Measurements from ENCODE around the gene CD82.

Gene CD82

DNA sequence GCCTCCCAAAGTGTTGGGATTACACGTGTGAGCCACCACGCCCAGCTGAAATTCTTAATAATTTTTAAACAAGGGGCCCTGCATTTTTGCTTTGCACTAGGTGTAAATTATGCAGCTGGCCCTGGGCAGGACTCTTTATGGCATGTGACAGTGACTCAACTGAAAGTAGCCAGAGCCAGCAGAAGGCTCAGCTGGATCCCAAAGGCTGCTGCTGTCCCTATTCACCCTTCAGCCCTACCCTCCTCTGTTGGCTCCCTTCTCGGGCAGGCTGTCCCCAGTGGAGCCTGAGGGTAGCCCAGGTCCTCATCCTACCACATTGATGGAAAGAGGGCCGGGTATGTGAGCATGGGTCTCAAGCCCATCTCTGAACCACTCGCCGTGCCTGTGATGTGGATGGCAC is 45.6 kb downstream of the CD82 start:
- H3K9me3 Mint-ChIP-seq: no peaks in the 10 kb centered on the region
- no peak overlapping the region for H3K27ac Mint-ChIP-seq
- H3K4me3 Mint-ChIP-seq: no peak overlapping the region
- intact Hi-C loops (cut with micrococcal nuclease): loop anchor here (5.0 kb wide), 1 partner anchor 34 kb away; no protein-coding TSS in a partner anchor
- H3K36me3 Mint-ChIP-seq (ENCODE audit: low read depth): peaks cover 4% of the 10 kb centered on the region
- peaks cover 27% of the 10 kb centered on the region for H3K4me1 Mint-ChIP-seq (ENCODE audit: low read depth)
- no peaks in the 10 kb centered on the region for H3K27me3 Mint-ChIP-seq

DNA sequence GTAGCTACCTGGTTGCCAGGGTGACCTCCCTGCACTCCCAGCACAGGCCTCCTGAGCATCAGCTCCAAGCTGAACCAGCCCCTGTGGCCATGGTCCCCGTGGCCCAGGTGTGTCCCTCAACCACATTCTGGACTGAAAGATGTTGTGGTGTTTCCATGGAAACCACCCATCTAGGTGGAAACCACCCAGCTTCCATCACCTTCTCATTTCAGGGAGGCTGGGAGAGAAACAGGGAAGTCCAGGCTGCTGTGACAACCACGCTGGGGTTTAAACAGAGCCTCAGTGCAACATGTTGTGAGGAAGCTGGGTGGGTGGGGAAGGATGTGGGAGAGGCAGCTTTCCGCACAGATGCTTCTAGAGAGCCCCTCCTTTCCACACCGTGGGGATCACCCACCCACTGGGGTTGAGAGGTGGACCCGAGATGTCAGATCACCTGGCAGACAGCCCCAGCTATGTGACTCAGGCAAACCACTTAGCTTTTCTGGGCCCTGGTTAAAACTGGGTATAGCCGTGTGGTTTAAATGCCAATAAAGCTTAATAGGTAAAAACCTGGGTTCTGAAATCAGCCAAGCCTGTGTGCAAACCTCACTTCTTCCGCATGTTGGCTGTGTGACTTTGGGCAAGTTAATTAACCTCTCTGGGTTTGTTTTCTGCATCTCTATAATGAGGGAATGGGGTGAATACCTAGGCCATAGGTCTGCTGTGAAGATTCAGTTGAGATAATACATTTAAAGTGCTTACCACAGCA is 46.4 kb downstream of the CD82 start:
- Mint-ChIP-seq H3K27ac (no peak overlapping the region), H3K9me3 (no peaks in the 10 kb centered on the region), H3K4me1 (ENCODE audit: low read depth) (peaks cover 27% of the 10 kb centered on the region), H3K36me3 (ENCODE audit: low read depth) (peaks cover 6% of the 10 kb centered on the region), H3K4me3 (no peak overlapping the region), H3K27me3 (no peaks in the 10 kb centered on the region)
- intact Hi-C loops (cut with micrococcal nuclease): loop anchor here (5.0 kb wide), 1 partner anchor 35 kb away; no protein-coding TSS in a partner anchor

DNA sequence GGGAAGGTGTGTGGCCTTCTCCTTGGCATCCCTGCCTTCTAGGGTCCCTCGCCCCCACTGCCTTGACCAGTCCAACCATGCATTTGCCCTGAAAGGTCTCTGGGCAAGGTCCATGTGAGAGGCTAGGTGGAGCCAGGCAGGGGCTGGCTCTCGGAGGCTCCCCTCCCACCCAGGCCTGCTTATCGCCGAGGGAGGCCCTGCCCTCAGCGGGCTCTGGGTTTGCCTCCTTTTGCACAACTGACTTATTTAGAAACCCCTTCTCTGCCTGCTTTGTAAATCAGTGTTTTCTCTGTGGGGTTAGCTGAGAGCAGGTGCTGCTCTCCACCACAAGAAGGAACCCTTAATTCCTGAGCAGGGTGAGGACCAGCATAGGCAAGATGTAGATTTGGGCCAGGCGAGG is 47.7 kb downstream of the CD82 start:
- H3K36me3 Mint-ChIP-seq (ENCODE audit: low read depth): peaks cover 11% of the 10 kb centered on the region
- H3K27ac Mint-ChIP-seq: no peak overlapping the region
- H3K27me3 Mint-ChIP-seq: peaks cover 1% of the 10 kb centered on the region
- peaks cover 27% of the 10 kb centered on the region for H3K4me1 Mint-ChIP-seq (ENCODE audit: low read depth)
- H3K9me3 Mint-ChIP-seq: no peaks in the 10 kb centered on the region
- H3K4me3 Mint-ChIP-seq: no peak overlapping the region
- intact Hi-C loops (cut with micrococcal nuclease): loop anchor here (5.0 kb wide), 1 partner anchor 36 kb away; no protein-coding TSS in a partner anchor

DNA sequence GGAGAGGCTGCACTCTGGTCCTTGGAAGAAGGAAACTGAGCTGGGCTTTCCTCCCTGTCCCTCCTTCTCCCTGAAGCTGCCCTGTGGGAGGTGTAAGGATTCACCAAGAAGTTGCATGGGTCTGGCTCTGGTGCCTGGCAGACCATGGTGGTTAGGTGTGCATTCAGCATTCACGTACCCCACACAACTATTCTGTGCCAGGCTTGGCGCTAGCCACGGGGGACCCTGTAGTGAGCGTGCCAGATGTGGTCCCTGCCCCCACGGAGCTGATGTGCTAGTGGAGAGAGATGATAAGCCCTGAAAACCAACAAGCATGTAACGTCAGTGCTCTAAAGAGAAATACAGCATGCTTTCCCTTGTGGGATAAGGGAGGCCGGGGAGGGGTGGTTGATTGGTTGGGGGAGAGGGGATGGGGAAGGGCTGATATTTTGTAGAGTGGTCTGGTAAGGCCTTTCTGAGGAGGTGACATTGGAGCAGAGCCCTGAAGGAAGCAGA is 48.9 kb downstream of the CD82 start:
- peaks cover 1% of the 10 kb centered on the region for H3K27me3 Mint-ChIP-seq
- peaks cover 22% of the 10 kb centered on the region for H3K36me3 Mint-ChIP-seq (ENCODE audit: low read depth)
- H3K4me3 Mint-ChIP-seq: no peak overlapping the region
- H3K9me3 Mint-ChIP-seq: no peaks in the 10 kb centered on the region
- H3K4me1 Mint-ChIP-seq (ENCODE audit: low read depth): peaks cover 17% of the 10 kb centered on the region
- intact Hi-C loops (cut with micrococcal nuclease): loop anchor here (5.0 kb wide), 1 partner anchor 37 kb away; no protein-coding TSS in a partner anchor
- H3K27ac Mint-ChIP-seq: no peak overlapping the region

DNA sequence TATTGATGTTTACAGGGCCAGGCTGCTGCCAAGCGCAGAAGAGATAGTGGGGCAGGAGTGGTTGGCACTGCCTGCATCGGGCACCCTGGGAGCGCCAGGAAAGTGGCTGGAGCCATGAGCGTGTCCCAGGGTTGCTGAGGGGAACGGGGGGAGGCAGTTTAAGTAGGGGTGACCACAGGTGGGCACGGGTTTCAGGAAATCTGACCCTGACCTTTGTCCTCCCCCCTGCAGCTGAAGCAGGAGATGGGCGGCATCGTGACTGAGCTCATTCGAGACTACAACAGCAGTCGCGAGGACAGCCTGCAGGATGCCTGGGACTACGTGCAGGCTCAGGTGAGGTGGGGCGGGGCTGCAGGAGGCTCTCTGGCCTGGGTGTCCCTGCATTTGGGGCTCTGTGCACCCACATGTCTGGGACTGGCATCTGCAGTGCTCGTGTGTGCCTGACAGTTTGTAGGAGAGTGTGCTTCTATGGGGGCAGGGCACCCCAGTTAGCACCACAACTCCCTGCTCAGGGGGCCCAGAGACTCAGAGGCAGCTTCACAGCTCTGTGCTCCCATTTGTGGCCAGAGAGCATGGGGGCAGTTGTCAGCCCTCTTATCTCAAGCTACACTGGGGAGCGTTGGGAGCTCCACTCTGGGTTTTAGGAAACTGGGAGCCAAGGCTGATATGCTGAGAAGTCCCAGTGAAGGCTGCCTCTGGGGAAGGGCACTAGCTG is 49.7 kb downstream of the CD82 start:
- peaks cover 9% of the 10 kb centered on the region for H3K4me1 Mint-ChIP-seq (ENCODE audit: low read depth)
- intact Hi-C loops (cut with micrococcal nuclease): loop anchor here (5.0 kb wide), 1 partner anchor 328 kb away; no protein-coding TSS in a partner anchor
- H3K9me3 Mint-ChIP-seq: no peaks in the 10 kb centered on the region
- no peak overlapping the region for H3K27ac Mint-ChIP-seq
- H3K4me3 Mint-ChIP-seq: no peak overlapping the region
- H3K27me3 Mint-ChIP-seq: peaks cover 1% of the 10 kb centered on the region
- H3K36me3 Mint-ChIP-seq (ENCODE audit: low read depth): peaks cover 22% of the 10 kb centered on the region

DNA sequence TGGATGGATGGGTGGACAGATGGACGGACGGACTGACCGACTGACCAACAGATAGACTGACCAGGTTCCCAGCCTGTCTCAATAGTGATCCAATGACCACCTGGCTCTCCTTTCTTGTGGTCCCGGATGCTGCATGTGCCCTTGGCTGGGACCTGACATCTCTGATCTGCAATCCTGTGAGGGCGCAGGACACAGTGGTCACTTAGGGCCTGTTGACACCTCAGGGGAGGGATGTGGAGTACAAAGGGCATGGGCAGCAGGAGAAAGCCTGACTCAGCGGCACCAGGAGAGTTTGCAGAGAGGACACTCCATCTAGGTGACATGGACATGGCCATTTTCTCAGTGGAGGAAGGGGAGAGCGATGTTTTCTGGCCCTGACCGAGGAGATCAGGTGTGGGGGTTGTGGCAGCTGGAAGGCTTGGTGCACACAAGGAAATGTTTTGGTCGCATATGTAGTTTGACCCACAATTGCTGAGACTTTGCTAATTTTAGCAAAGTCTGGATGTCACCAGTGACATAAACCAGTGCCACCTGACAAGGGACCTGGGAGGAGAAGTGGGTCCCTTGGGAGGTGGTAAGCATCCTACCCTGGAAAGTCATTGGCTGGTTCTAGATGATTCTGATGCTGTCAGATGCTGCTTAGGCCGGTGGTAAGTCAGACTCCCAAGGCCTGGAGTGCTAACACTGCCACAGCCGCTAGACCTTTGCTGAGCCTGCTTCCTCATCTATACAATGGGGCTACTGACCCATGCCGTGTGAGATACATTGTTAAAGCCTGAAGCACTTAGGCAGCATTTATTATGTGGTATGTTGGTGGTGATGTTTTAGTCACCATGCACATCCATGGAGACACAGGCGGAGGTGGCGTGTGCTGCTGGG is 50.7 kb downstream of the CD82 start:
- H3K27ac Mint-ChIP-seq: no peak overlapping the region
- peaks cover 3% of the 10 kb centered on the region for H3K27me3 Mint-ChIP-seq
- peaks cover 22% of the 10 kb centered on the region for H3K36me3 Mint-ChIP-seq (ENCODE audit: low read depth)
- no peaks in the 10 kb centered on the region for H3K9me3 Mint-ChIP-seq
- no peak overlapping the region for H3K4me3 Mint-ChIP-seq
- H3K4me1 Mint-ChIP-seq (ENCODE audit: low read depth): peaks cover 7% of the 10 kb centered on the region
- intact Hi-C loops (cut with micrococcal nuclease): loop anchor here (1.0 to 5.0 kb wide), 2 partner anchors 60 to 329 kb away; no protein-coding TSS in a partner anchor

DNA sequence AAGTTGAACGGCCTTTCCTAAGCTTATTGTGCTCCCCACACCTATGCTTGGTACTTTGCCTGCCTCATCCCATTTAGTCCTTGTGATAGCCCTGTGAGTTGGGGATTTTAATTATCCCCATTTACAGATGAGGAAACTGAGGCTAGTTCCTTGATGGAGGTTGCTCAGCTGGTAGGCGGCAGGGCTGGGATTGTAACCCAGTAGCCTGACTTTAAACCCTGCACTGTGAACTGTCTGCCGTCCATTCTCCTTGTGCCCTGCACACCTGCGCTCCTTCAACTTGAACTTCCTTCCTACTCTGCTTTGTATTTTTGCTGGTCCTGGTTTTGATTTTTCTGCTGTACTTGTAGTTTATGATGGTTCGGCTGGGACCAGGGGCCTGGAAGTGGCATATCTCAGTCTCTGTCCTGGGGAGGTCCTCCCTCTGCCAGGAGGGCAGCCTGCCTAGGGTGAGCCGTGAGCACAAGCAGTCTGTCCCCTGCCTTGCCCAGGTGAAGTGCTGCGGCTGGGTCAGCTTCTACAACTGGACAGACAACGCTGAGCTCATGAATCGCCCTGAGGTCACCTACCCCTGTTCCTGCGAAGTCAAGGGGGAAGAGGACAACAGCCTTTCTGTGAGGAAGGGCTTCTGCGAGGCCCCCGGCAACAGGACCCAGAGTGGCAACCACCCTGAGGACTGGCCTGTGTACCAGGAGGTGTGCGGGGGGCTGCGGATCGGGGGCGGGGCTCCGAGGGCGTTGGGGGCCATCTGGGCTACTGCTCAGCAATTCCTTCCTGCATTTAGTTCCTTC is 52.4 kb downstream of the CD82 start:
- Mint-ChIP-seq H3K27ac (no peak overlapping the region), H3K27me3 (peaks cover 7% of the 10 kb centered on the region), H3K4me3 (no peak overlapping the region), H3K9me3 (no peaks in the 10 kb centered on the region), H3K36me3 (ENCODE audit: low read depth) (peaks cover 22% of the 10 kb centered on the region), H3K4me1 (ENCODE audit: low read depth) (peaks cover 8% of the 10 kb centered on the region)
- intact Hi-C loops (cut with micrococcal nuclease): loop anchor here (5.0 kb wide), 1 partner anchor 331 kb away; no protein-coding TSS in a partner anchor

DNA sequence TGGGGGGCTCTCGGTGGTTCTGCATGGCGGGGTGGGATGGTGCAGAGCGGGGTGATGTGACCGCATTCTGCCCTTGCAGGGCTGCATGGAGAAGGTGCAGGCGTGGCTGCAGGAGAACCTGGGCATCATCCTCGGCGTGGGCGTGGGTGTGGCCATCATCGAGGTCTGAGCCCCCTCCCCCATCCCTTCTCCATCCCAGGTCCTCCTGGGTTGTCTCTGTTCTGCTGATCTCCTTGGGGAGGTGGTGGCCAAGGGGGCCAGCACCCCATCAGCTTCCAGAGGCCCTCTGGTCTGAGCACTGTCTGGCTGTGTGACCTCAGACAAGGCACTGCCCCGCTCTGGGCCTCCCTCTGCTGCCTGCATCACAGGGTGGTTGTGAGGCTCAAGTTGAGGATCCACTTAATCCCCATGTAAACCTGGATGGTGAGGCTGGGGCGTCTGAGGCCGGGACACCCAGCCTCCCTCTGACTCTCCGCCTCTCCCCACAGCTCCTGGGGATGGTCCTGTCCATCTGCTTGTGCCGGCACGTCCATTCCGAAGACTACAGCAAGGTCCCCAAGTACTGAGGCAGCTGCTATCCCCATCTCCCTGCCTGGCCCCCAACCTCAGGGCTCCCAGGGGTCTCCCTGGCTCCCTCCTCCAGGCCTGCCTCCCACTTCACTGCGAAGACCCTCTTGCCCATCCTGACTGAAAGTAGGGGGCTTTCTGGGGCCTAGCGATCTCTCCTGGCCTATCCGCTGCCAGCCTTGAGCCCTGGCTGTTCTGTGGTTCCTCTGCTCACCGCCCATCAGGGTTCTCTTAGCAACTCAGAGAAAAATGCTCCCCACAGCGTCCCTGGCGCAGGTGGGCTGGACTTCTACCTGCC is 53.3 kb downstream of the CD82 start:
- H3K27ac Mint-ChIP-seq: no peak overlapping the region
- H3K36me3 Mint-ChIP-seq (ENCODE audit: low read depth): peaks cover 22% of the 10 kb centered on the region
- H3K9me3 Mint-ChIP-seq: no peaks in the 10 kb centered on the region
- no peak overlapping the region for H3K4me3 Mint-ChIP-seq
- intact Hi-C loops (cut with micrococcal nuclease): loop anchor here (5.0 kb wide), 1 partner anchor 331 kb away; no protein-coding TSS in a partner anchor
- peaks cover 11% of the 10 kb centered on the region for H3K27me3 Mint-ChIP-seq
- peaks cover 17% of the 10 kb centered on the region for H3K4me1 Mint-ChIP-seq (ENCODE audit: low read depth)

DNA sequence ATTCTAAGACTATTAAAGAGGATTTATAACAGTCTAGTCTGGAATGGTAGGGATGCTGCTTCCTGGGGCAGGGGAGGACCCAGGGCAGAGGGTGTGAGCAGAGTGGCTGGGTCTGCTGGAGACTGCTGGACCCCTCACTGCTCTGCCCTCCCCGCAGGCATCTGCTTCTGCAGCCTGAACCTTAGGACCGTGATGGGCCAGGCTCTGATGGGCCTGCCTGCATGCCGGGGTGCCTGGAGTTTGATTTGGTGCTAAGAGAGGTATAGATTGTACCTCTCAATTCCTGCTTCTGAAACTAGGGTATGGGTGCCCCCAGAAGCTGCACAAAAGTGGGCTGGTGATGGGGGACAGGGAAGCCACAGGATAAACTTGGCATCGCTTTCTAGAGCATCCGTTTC is 54.9 kb downstream of the CD82 start:
- H3K4me1 Mint-ChIP-seq (ENCODE audit: low read depth): peaks cover 19% of the 10 kb centered on the region

DNA sequence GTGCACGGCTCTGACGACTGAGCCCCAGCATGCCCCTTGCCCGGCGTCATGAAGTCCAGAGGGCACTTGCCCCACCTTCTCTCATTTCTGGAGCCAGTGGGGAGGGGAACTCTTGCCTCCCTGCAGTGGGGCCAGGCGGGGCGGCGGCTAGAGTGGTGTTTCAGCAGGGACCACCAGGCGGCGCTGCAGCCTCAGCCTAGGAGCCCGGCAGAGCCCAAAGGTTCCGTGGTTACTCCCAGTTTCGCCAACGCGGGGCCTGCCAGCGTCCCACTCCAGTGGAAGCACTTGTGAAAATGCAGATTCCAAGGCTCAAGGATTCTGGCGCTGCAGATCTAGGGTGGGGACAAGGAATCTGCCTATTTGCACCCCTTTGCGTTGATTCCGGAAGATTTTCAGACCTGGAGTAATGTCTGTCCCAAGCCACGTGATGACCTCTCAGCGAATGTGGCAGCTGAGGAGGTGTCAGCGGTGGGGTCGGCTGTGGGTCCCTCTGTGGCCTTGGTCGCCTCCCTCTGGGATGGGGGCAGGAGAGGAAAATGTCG is 55.7 kb downstream of the CD82 start:
- no peak overlapping the region for H3K4me3 Mint-ChIP-seq
- H3K9me3 Mint-ChIP-seq: no peaks in the 10 kb centered on the region
- no peak overlapping the region for H3K27ac Mint-ChIP-seq
- intact Hi-C loops (cut with micrococcal nuclease): loop anchor here (1.0 kb wide), 2 partner anchors 154 to 290 kb away; no protein-coding TSS in a partner anchor
- H3K36me3 Mint-ChIP-seq (ENCODE audit: low read depth): peaks cover 17% of the 10 kb centered on the region
- peaks cover 28% of the 10 kb centered on the region for H3K4me1 Mint-ChIP-seq (ENCODE audit: low read depth)
- H3K27me3 Mint-ChIP-seq: peaks cover 19% of the 10 kb centered on the region

More for the DNA sequence above, 54.9 kb downstream of the CD82 start:
- intact Hi-C loops (cut with micrococcal nuclease): no loop called here
- Mint-ChIP-seq H3K27ac (no peak overlapping the region), H3K9me3 (no peaks in the 10 kb centered on the region), H3K27me3 (peaks cover 15% of the 10 kb centered on the region), H3K36me3 (ENCODE audit: low read depth) (peaks cover 22% of the 10 kb centered on the region), H3K4me3 (no peak overlapping the region)

DNA sequence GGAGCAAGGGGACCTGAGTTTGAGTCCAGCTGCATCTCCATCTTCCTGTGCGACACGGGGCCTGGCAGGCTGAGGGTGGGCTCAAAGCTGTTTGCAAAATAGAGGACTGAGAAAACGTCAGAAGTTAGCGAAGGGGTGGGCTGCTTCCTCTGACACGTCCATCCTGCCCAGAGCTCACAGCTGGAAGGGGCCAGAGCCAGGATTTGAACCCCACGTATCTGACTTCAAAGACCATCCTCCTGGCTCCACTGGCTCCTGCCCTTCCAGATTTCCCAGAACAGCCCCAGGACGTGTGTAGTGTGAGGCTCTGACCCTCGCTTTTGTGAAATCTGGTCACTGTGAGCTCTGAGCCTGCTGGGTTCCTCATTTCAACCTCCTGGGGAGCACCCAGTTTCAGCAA is 56.3 kb downstream of the CD82 start:
- Mint-ChIP-seq H3K27me3 (peaks cover 19% of the 10 kb centered on the region), H3K36me3 (ENCODE audit: low read depth) (peaks cover 16% of the 10 kb centered on the region), H3K27ac (no peak overlapping the region), H3K4me1 (ENCODE audit: low read depth) (peaks cover 30% of the 10 kb centered on the region), H3K4me3 (no peak overlapping the region), H3K9me3 (no peaks in the 10 kb centered on the region)
- intact Hi-C loops (cut with micrococcal nuclease): loop anchor here (1.0 kb wide), 2 partner anchors 154 to 290 kb away; no protein-coding TSS in a partner anchor

DNA sequence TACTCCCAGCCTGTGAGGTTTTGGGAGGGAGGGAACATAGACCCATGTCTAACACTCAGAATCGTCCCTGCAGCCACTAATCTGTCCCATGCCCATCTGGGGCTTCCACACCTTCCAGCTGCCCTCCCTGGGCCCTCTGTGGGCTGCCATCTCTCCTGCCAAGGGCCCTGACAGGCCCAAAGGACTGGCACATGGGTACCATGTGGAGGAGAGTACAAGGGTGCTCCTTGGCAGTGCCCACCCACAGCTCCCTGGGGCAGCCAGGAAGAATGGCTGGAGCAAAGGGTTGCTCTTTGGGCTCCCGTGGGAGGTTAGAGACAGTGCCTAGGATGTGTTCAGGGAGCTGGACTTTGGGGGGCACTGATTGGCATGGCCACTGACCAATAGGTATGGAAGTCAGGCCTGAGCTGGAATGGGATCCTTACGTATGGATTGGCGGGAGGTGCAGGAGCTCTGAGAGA is 56.8 kb downstream of the CD82 start:
- H3K27ac Mint-ChIP-seq: no peak overlapping the region
- H3K9me3 Mint-ChIP-seq: no peaks in the 10 kb centered on the region
- peaks cover 16% of the 10 kb centered on the region for H3K36me3 Mint-ChIP-seq (ENCODE audit: low read depth)
- H3K4me3 Mint-ChIP-seq: no peak overlapping the region
- intact Hi-C loops (cut with micrococcal nuclease): no loop called here
- peaks cover 19% of the 10 kb centered on the region for H3K27me3 Mint-ChIP-seq
- H3K4me1 Mint-ChIP-seq (ENCODE audit: low read depth): peaks cover 30% of the 10 kb centered on the region
